Lower leg skin (tissue), 4 donors: ENCODE results near the gene RNF43. TPM values are rescaled to one million over a fixed set of nuclear protein-coding genes. Genes with fewer than 3 reads are reported as not detected.

Source experiments
- DNase-seq, 2 donors: peaks; one replicate each; pipeline ENCODE4 v3.0.0-alpha.2; 2019; ENCODE audit warnings: low spot score in 2 of 2
- H3K4me3 ChIP-seq: fragments of 200-600 bp; sonication (generic); 2 replicates; pipeline ENCODE4 v1.5.1; 2017; ENCODE audit warnings: mild to moderate bottlenecking, low read depth; ENCODE audit not compliant: poor library complexity, severe bottlenecking
- CTCF ChIP-seq, 3 donors: fragments of 450-650 bp; IDR thresholded peaks; one replicate each; pipeline ENCODE4 v1.5.1; 2016; ENCODE audit warnings: antibody characterized with exemption in 3 of 3, mild to moderate bottlenecking in 3 of 3, moderate library complexity in 2 of 3
- POLR2A ChIP-seq, 2 donors: fragments of 450-650 bp; IDR thresholded peaks; one replicate each; pipeline ENCODE4 v1.6.1; 2016 to 2017; ENCODE audit warnings: antibody characterized with exemption in 2 of 2, mild to moderate bottlenecking in 1 of 2, moderate library complexity in 1 of 2
- WGBS, 2 donors: methylation state at CpG; one replicate each; pipeline ENCODE4 v1.1.5; 2018; 5-methylcytosine and 5-hydroxymethylcytosine counted together
- intact Hi-C: fragments of 100-400 bp; cut with DNase I; formaldehyde crosslinking; loops from one replicate; pipeline ENCODE4 v1.15.0; 2023; ENCODE audit warnings: low total_unique reads
- total RNA-seq, 4 donors: library from RNA; depleted of rRNA; stranded (reverse); fragments of >200 nt; gene quantifications; one replicate each; pipeline ENCODE4 v1.1.0, GENCODE V29; 2016

RNF43 gene
- total RNA-seq, 4 donors from 2014 or later = 11.0 to 20.0 (median 18.4) TPM

GRCh38 chr17:58379511-58379824 lies 37.9 kb downstream of the RNF43 start:
- TF ChIP-seq CTCF (IDR thresholded peaks at IDR 0.05) = no peak
- no peak for TF ChIP-seq POLR2A (IDR thresholded peaks at IDR 0.05)
- no peak for DNase-seq
- H3K4me3 ChIP-seq = no peak overlapping the region
- intact Hi-C loops = no loop called here
- WGBS, 2 donors = 77 to 80% methylated on average over 3 of the region's 3 CpGs

GRCh38 chr17:58378733-58379510 lies 38.4 kb downstream of the RNF43 start:
- H3K4me3 ChIP-seq = no peak overlapping the region
- 53 to 62% methylated on average over 8 of the region's 8 CpGs for WGBS, 2 donors
- intact Hi-C loops = no loop called here
- DNase-seq = no peak
- TF ChIP-seq CTCF (IDR thresholded peaks at IDR 0.05) (no peak), POLR2A (IDR thresholded peaks at IDR 0.05) (no peak)

- intact Hi-C loops = no loop called here
- WGBS, 2 donors = 64 to 67% methylated on average over 5 of the region's 5 CpGs
- no peak for DNase-seq
Measured at GRCh38 chr17:58377661-58378060, 39.7 kb downstream of the RNF43 start.

GRCh38 chr17:58377093-58377601 lies 40.2 kb downstream of the RNF43 start:
- WGBS, 2 donors = 51 to 52% methylated on average over 3 of the region's 3 CpGs
- DNase-seq = peak in 1 of 2 donors; percentile 40
- TF ChIP-seq POLR2A (IDR thresholded peaks at IDR 0.05) = no peak
- no peak for TF ChIP-seq CTCF (IDR thresholded peaks at IDR 0.05)
- intact Hi-C loops = no loop called here
- no peak overlapping the region for H3K4me3 ChIP-seq

More at GRCh38 chr17:58377661-58378060, 39.7 kb downstream of the RNF43 start:
- TF ChIP-seq POLR2A (IDR thresholded peaks at IDR 0.05) (no peak), CTCF (IDR thresholded peaks at IDR 0.05) (no peak)
- no peak overlapping the region for H3K4me3 ChIP-seq

GRCh38 chr17:58376472-58377000 lies 40.8 kb downstream of the RNF43 start:
- TF ChIP-seq POLR2A (IDR thresholded peaks at IDR 0.05) (no peak), CTCF (IDR thresholded peaks at IDR 0.05) (no peak)
- 69 to 76% methylated on average over 4 of the region's 4 CpGs for WGBS, 2 donors
- H3K4me3 ChIP-seq = no peak overlapping the region
- intact Hi-C loops = no loop called here
- DNase-seq = no peak
